GM12874 (cell line): ENCODE results near the gene DNAAF3.

Experiments
- CTCF ChIP-seq: IDR thresholded peaks from 2 replicates; pipeline ENCODE4 v1.5.1; 2011; ENCODE audit warnings: low read depth, mild to moderate bottlenecking, control low read depth, low read length, moderate library complexity; ENCODE audit not compliant: insufficient read depth

The DNAAF3 gene

GRCh38 chr19:55132453-55133129 lies 33.8 kb downstream of the DNAAF3 start:
- peak; percentile 39; the same call in 1 of the 2 replicates for TF ChIP-seq CTCF

- no peak for TF ChIP-seq CTCF
Measured at GRCh38 chr19:55131421-55131820, 35.0 kb downstream of the DNAAF3 start.

GRCh38 chr19:55119053-55119452 lies 47.4 kb downstream of the DNAAF3 start:
- no peak for TF ChIP-seq CTCF

- TF ChIP-seq CTCF = no peak
Measured at GRCh38 chr19:55118401-55118991, 47.9 kb downstream of the DNAAF3 start.

GRCh38 chr19:55117663-55118391 lies 48.6 kb downstream of the DNAAF3 start:
- TF ChIP-seq CTCF = no peak

- TF ChIP-seq CTCF = no peak
Measured at GRCh38 chr19:55116859-55117662, 49.4 kb downstream of the DNAAF3 start, which contains the start of gene PPP1R12C. TSS of gene PPP1R12C (minus strand) at chr19:55117637. CDS start at chr19:55117543, 94 bp downstream.
